SU-DHL-6 (cell line): ENCODE data around the gene STBD1.

Source experiments
- H2AFZ ChIP-seq: fragments of 200-600 bp; sonication (generic); 2 replicates; pipeline ENCODE4 v1.6.1; 2014; ENCODE audit warnings: low read depth, mild to moderate bottlenecking, moderate library complexity, mixed read lengths, antibody characterized with exemption, low read length; ENCODE audit not compliant: severe bottlenecking
- H3F3A ChIP-seq: fragments of 200-600 bp; shearing (Covaris generic); 2 replicates; pipeline ENCODE4 v1.6.0; 2016; ENCODE audit warnings: antibody characterized with exemption, mild to moderate bottlenecking; ENCODE audit not compliant: insufficient read depth
- H3K27ac ChIP-seq: fragments of 200-600 bp; sonication (generic); 2 replicates; pipeline ENCODE4 v1.5.1; 2016; ENCODE audit warnings: low read depth, mild to moderate bottlenecking, low read length, moderate library complexity, mixed read lengths
- H3K27me3 ChIP-seq: fragments of 200-600 bp; sonication (generic), shearing (Covaris generic); 2 replicates; pipeline ENCODE4 v1.6.0; 2014; ENCODE audit warnings: mild to moderate bottlenecking, low read length
- H3K36me3 ChIP-seq: fragments of 200-600 bp; sonication (generic); 2 replicates; pipeline ENCODE4 v1.6.1; 2014; ENCODE audit warnings: mild to moderate bottlenecking, low read length, mixed read lengths
- H3K4me2 ChIP-seq: fragments of 300-600, 200-600 bp; shearing (Covaris generic), sonication (generic); 2 replicates; pipeline ENCODE4 v1.6.0; 2014; ENCODE audit warnings: low read length, low read depth, mild to moderate bottlenecking; ENCODE audit not compliant: poor library complexity, severe bottlenecking
- H3K4me3 ChIP-seq: fragments of 200-600 bp; sonication (generic); 2 replicates; pipeline ENCODE4 v1.5.1; 2014; ENCODE audit warnings: antibody characterized with exemption, low read length, mild to moderate bottlenecking, mixed read lengths; ENCODE audit not compliant: insufficient read depth, poor library complexity, severe bottlenecking
- H3K79me2 ChIP-seq: fragments of 200-600 bp; sonication (generic); 2 replicates; pipeline ENCODE4 v1.6.1; 2014; ENCODE audit warnings: mild to moderate bottlenecking, low read length, moderate library complexity; ENCODE audit not compliant: insufficient read depth
- H3K9ac ChIP-seq: fragments of 200-600 bp; sonication (generic); 2 replicates; pipeline ENCODE4 v1.7.0; 2014; ENCODE audit warnings: mild to moderate bottlenecking, low read length
- H3K9me2 ChIP-seq: fragments of 200-600 bp; sonication (generic); replicated peaks from 2 replicates; pipeline ENCODE4 v1.6.1; 2014; ENCODE audit warnings: low read length; ENCODE audit not compliant: insufficient read depth
- H3K9me3 ChIP-seq: fragments of 200-600 bp; sonication (generic); 2 replicates; pipeline ENCODE4 v1.6.1; 2014; ENCODE audit warnings: low read length, mixed read lengths; ENCODE audit not compliant: insufficient read depth
- H4K20me1 ChIP-seq: fragments of 200-600 bp; sonication (generic); 2 replicates; pipeline ENCODE4 v1.6.1; 2014; ENCODE audit warnings: low read depth, mild to moderate bottlenecking, antibody characterized with exemption, low read length, moderate library complexity, mixed read lengths
- CTCF ChIP-seq: fragments of 200-600 bp; sonication (generic); IDR thresholded peaks from one replicate; pipeline ENCODE4 v1.5.1; 2017; ENCODE audit warnings: antibody characterized with exemption, mild to moderate bottlenecking, low read length, moderate library complexity; ENCODE audit not compliant: insufficient read depth, poor library complexity, severe bottlenecking
- EZH2phosphoT487 ChIP-seq: fragments of 200-600 bp; sonication (generic), shearing (Covaris generic); conservative IDR thresholded peaks from 2 replicates; pipeline ENCODE4 v1.6.1; 2018; ENCODE audit warnings: mild to moderate bottlenecking, antibody characterized with exemption, low read length, moderate library complexity, mixed read lengths

The STBD1 gene

GRCh38 chr4:76305033-76305687 is 1.4 kb upstream of the STBD1 start:
- Histone ChIP-seq H3K9ac (no peak overlapping the region), H3K27ac (no peak overlapping the region), H4K20me1 (no peaks in the 10 kb centered on the region), H3K4me3 (no peak overlapping the region), H3F3A (no peaks in the 10 kb centered on the region), H3K9me3 (no peaks in the 10 kb centered on the region), H3K79me2 (no peaks in the 10 kb centered on the region), H2AFZ (no peak overlapping the region), H3K4me2 (no peak overlapping the region), H3K9me2 (no peaks in the 10 kb centered on the region), H3K36me3 (no peaks in the 10 kb centered on the region), H3K27me3 (no peaks in the 10 kb centered on the region)
- TF ChIP-seq EZH2phosphoT487 (no peak), CTCF (no peak)

- Histone ChIP-seq H3K79me2 (no peaks in the 10 kb centered on the region), H3K27ac (no peak overlapping the region), H4K20me1 (no peaks in the 10 kb centered on the region), H3K4me3 (no peak overlapping the region), H3K9me3 (no peaks in the 10 kb centered on the region), H3K9me2 (no peaks in the 10 kb centered on the region), H3K4me2 (no peak overlapping the region), H3K27me3 (no peaks in the 10 kb centered on the region), H3K36me3 (no peaks in the 10 kb centered on the region), H2AFZ (no peak overlapping the region), H3K9ac (no peak overlapping the region), H3F3A (no peaks in the 10 kb centered on the region)
- TF ChIP-seq CTCF: no peak
- TF ChIP-seq EZH2phosphoT487: no peak
Measured at GRCh38 chr4:76306882-76307659, 538 bp downstream of the STBD1 start.

- no peak overlapping the region for H3K4me3 ChIP-seq
- H3K27me3 ChIP-seq: no peaks in the 10 kb centered on the region
- TF ChIP-seq CTCF: no peak
- TF ChIP-seq EZH2phosphoT487: no peak
- no peaks in the 10 kb centered on the region for H3K9me2 ChIP-seq
- H4K20me1 ChIP-seq: no peaks in the 10 kb centered on the region
- no peak overlapping the region for H3K4me2 ChIP-seq
- no peaks in the 10 kb centered on the region for H3K36me3 ChIP-seq
- H3F3A ChIP-seq: no peaks in the 10 kb centered on the region
- no peak overlapping the region for H3K9ac ChIP-seq
- H2AFZ ChIP-seq: no peak overlapping the region
- no peak overlapping the region for H3K27ac ChIP-seq
- H3K79me2 ChIP-seq: no peaks in the 10 kb centered on the region
- no peaks in the 10 kb centered on the region for H3K9me3 ChIP-seq
Measured at GRCh38 chr4:76307660-76308014, 1.1 kb downstream of the STBD1 start.
